ENCODE results near the gene RNPS1. TPM values are rescaled to one million over a fixed set of nuclear protein-coding genes. Genes with fewer than 3 reads are reported as not detected.

RNPS1 gene
- total and polyA plus RNA-seq, 9 of the 15 experiments (the other 6 are each of a cell fraction or from before 2014, with no cell fraction given) = 44.9 to 338 (median 202) TPM

DNA sequence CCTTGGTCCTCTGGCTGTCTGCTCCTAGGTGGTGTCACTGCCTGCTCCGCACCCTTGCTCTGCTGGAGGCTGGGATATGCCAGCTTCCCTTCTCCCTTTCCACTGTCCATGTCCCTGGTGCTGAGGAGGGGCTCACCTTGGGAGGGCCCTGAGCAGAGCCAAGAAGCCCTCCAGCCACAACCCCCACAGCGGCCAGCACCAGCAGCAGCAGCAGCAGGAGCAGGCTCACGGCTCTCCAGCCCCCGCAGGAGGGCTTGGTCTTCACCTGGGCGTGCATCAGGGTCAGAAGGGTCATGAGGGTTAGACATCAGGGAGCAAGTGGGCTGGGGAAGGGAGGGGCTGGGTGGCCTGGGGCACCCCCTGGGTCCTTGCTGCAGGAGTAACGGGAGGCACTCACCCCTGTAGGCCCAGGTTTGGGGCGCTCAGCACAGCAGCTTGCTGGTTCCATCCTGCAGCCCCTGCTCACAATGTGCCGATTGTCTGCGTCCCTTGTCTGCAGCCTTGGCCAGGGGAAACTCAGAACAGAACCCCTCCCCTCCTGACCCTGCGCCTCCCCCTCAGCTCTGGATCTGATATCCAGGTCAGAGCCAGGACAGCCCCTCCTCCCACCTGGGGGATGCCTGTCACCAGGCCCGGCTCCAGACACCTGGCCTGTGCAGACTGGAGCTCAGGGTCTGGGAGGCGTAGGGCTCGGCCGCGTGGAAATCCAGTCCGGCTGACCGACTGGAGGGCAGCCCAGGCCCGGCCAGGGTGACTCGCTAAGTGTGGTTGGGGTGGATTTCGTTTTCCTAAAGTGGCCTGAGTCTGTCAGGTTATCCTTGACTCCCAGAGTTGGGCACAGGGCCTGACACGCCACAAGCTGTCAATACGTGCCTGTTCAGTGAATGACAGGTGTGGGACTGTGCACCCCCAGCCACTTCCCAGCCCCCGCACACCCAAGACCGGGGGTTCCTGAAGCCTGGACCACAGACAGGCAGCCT, 57.2 kb downstream of the RNPS1 start, which contains the start of gene BRICD5:
BRICD5 (minus strand) TSS at position 478 of the 980 bp plus-strand sequence; CDS start at position 448, 30 bp downstream.
- no TSS peak for BruUV-seq (replicated peaks)
- CTCF ChIA-PET (ENCODE audit: low intra/inter-chr PET ratio) = no interaction called here
- in situ Hi-C loops (cut with MboI) = no loop called here
- POLR2A ChIA-PET = interaction anchor here (1.3 to 2.1 kb wide), 3 partner anchors 13 to 56 kb away, joined by 3 to 12 read pairs (median 11); partner anchors contain the start of genes CASKIN1, E4F1 and TRAF7
- peak within 1 kb of the TSS in 1 of 2 experiments; percentile 99; a peak in 2 of 4 replicates for H3K9ac ChIP-seq (ENCODE audit: insufficient read depth in 1 of 2, low read depth in 2 of 2, low read length in 2 of 2)
- no peak within 1 kb of the TSS for H3K4me3 ChIP-seq
- peaks cover 31 to 90% of the 10 kb centered on the region in 2 experiments for H3K4me1 ChIP-seq (replicated peaks in 1 of 2; ENCODE audit: control insufficient read depth in 2 of 2, insufficient read depth in 2 of 2, low read length in 2 of 2)
- DNase-seq (ENCODE audit: extremely low read depth in 1 of 4, low spot score in 3 of 4) (peak in 2 of 4 experiments; percentile 70 to 80), FAIRE-seq (peak; percentile 83), ATAC-seq (peak; percentile 12)
- 25% methylated on average over 23 of the region's 24 CpGs for WGBS (ENCODE audit: insufficient coverage, low coverage, missing lambda C conversion rate)
- H3K27me3 ChIP-seq (ENCODE audit: control insufficient read depth in 2 of 2, insufficient read depth in 2 of 2, low read length in 2 of 2) = no peaks in the 10 kb centered on the region
- peaks cover 21% of the 10 kb centered on the region for H4K20me1 ChIP-seq (replicated peaks; ENCODE audit: control insufficient read depth, insufficient read depth, low read length)
- H3K4me2 ChIP-seq (ENCODE audit: insufficient read depth, low read length) = peak within 1 kb of the TSS; percentile 15; the same call in 1 of the 2 replicates
- no peaks in the 10 kb centered on the region for H3K9me1 ChIP-seq (ENCODE audit: control insufficient read depth, insufficient read depth, low read length)
- no peak within 1 kb of the TSS for H2AFZ ChIP-seq (ENCODE audit: low read depth, low read length)
- H3K9me3 ChIP-seq (replicated peaks; ENCODE audit: control insufficient read depth, insufficient read depth, low read depth, low read length) = no peaks in the 10 kb centered on the region
- peaks cover 67% of the 10 kb centered on the region for H3K79me2 ChIP-seq (ENCODE audit: control insufficient read depth, insufficient read depth, low read length)
- intact Hi-C loops (cut with micrococcal nuclease) = no loop called here
- H3K36me3 ChIP-seq (ENCODE audit: control insufficient read depth, insufficient read depth, low read length) = peaks cover 61% of the 10 kb centered on the region; the same call in 2 of the 3 replicates
- H3K27ac ChIP-seq (ENCODE audit: extremely low read depth, low read depth, low read length) = peak within 1 kb of the TSS; percentile 38; the same call in 1 of the 3 replicates
- TF ChIP-seq PYGO2 (tag; IDR thresholded peaks at IDR 0.05) = no peak
- peak; percentile 73 for TF ChIP-seq POLR2G (IDR thresholded peaks at IDR 0.05; ENCODE audit: low read depth, low read length)
- TF ChIP-seq DDX20 (tag; IDR thresholded peaks at IDR 0.05; ENCODE audit: low read depth) = no peak
- TF ChIP-seq PKNOX1 (IDR thresholded peaks at IDR 0.05) = peak; percentile 57
- no peak for TF ChIP-seq ZNF280B (CRISPR knock-in tag; IDR thresholded peaks at IDR 0.05)
- TF ChIP-seq JUND (IDR thresholded peaks at IDR 0.05; ENCODE audit: borderline replicate concordance, low read depth, low read length) = no peak
- no peak; the same call in 2 of the 3 replicates for TF ChIP-seq JUND (tag; IDR thresholded peaks at IDR 0.05; ENCODE audit: borderline replicate concordance, low read depth, low read length)
- TF ChIP-seq, protein P1, sequence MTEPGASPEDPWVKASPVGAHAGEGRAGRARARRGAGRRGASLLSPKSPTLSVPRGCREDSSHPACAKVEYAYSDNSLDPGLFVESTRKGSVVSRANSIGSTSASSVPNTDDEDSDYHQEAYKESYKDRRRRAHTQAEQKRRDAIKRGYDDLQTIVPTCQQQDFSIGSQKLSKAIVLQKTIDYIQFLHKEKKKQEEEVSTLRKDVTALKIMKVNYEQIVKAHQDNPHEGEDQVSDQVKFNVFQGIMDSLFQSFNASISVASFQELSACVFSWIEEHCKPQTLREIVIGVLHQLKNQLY (CRISPR knock-in tag; conservative IDR thresholded peaks at IDR 0.05) = no peak
- peak; percentile 69 for TF ChIP-seq HMGN3 (IDR thresholded peaks at IDR 0.05; ENCODE audit: borderline replicate concordance, extremely low read depth, insufficient read length, low read depth, low read length)
- no peak for TF ChIP-seq RBM15 (IDR thresholded peaks at IDR 0.05; ENCODE audit: insufficient read depth, low read length)
- TF ChIP-seq ELK3 (CRISPR knock-in tag; IDR thresholded peaks at IDR 0.05) = no peak
- no peak for TF ChIP-seq ZFPM2 (CRISPR knock-in tag; IDR thresholded peaks at IDR 0.05)
- TF ChIP-seq ASH1L (IDR thresholded peaks at IDR 0.05; ENCODE audit: borderline replicate concordance, low read depth, partially characterized antibody) = no peak
- no peak for TF ChIP-seq KDM2B (CRISPR knock-in tag; IDR thresholded peaks at IDR 0.05)
- TF ChIP-seq PRPF4 (IDR thresholded peaks at IDR 0.05; ENCODE audit: insufficient read depth, low read depth, low read length, poor library complexity, severe bottlenecking) = no peak

Measured in K562 (cell line).